Endothelial cell of umbilical vein (primary cell): ENCODE data around the gene TMEFF2. TPM values are rescaled to one million over a fixed set of nuclear protein-coding genes. Genes with fewer than 3 reads are reported as not detected.

ENCODE experiments used
- BruUV-seq: library from RNA; stranded (reverse); fragments of 400-500 nt; replicated peaks from 2 replicates; lab custom pipeline; 2021; lab: Mats Ljungman, UMichigan
- CTCF ChIA-PET: fragments of 300-600, 350-600 bp; sonication (Branson Sonifier 250); formaldehyde crosslinking; loops from one replicate; lab custom pipeline; 2021; ENCODE audit warnings: antibody characterized with exemption, inconsistent platforms; lab: Charles Lee
- POLR2A ChIA-PET: fragments of 300-600, 350-600 bp; sonication (Branson Sonifier 250); formaldehyde crosslinking; loops from one replicate; lab custom pipeline; 2021; ENCODE audit warnings: antibody characterized with exemption, inconsistent platforms; lab: Charles Lee
- DNase-seq: peaks from one replicate; pipeline ENCODE4 v3.0.0-alpha.2; 2011; ENCODE audit warnings: low read depth, low spot score
- FAIRE-seq: peaks from 2 replicates; lab custom pipeline; 2011; peaks lifted over from hg19 to GRCh38; lab: Jason Lieb, UNC
- H2AFZ ChIP-seq: 2 replicates; pipeline ENCODE4 v1.6.0; 2012; ENCODE audit warnings: low read depth, low read length, control low read depth, inconsistent platforms
- H3K27ac ChIP-seq: 2 replicates; pipeline ENCODE4 v1.5.1; 2011; ENCODE audit warnings: low read depth, mild to moderate bottlenecking, control low read depth, low read length, moderate library complexity; ENCODE audit not compliant: insufficient read depth
- H3K27me3 ChIP-seq, 2 experiments: 2 replicates each; pipeline versions ENCODE4 v1.6.0 to v1.6.1; 2011; ENCODE audit warnings: low read length in 2 of 2, mixed read lengths in 1 of 2; ENCODE audit not compliant: control insufficient read depth in 2 of 2, insufficient read depth in 2 of 2
- H3K36me3 ChIP-seq, 2 experiments: 2 replicates in 1 of 2; 3 replicates in 1 of 2; pipeline ENCODE4 v1.5.1; 2011; ENCODE audit warnings: low read length in 2 of 2, mild to moderate bottlenecking in 1 of 2, moderate library complexity in 1 of 2; ENCODE audit not compliant: control insufficient read depth in 2 of 2, insufficient read depth in 2 of 2; ENCODE audit errors: extremely low read depth in 1 of 2
- H3K4me1 ChIP-seq: 3 replicates; pipeline ENCODE4 v1.5.1; 2011; ENCODE audit warnings: mild to moderate bottlenecking, low read length; ENCODE audit not compliant: control insufficient read depth, insufficient read depth; ENCODE audit errors: extremely low read depth
- H3K4me2 ChIP-seq: 2 replicates; pipeline ENCODE4 v1.6.1; 2011; ENCODE audit warnings: low read length, control low read depth, mixed read lengths; ENCODE audit not compliant: insufficient read depth
- H3K4me3 ChIP-seq, 3 experiments: fragments of 200-600 bp in 1 of 3; sonication (generic), shearing (Covaris generic) in 1 of 3; replicated peaks in 1 of 3; 2 replicates each; pipeline ENCODE4 v1.5.1; 2011 to 2016; ENCODE audit warnings: control low read depth in 3 of 3, low read length in 3 of 3, mild to moderate bottlenecking in 2 of 3, inconsistent platforms in 1 of 3, low read depth in 1 of 3, moderate library complexity in 1 of 3; ENCODE audit not compliant: insufficient read depth in 1 of 3
- H3K79me2 ChIP-seq: 2 replicates; pipeline ENCODE4 v1.6.0; 2012; ENCODE audit warnings: low read length, inconsistent platforms; ENCODE audit not compliant: control insufficient read depth, insufficient read depth
- H3K9ac ChIP-seq: replicated peaks from 2 replicates; pipeline ENCODE3; 2011; ENCODE audit warnings: low read length, control low read depth; ENCODE audit not compliant: insufficient read depth; ENCODE audit errors: extremely low read depth
- H3K9me1 ChIP-seq: replicated peaks from 3 replicates; pipeline ENCODE4 v1.6.0; 2011; ENCODE audit warnings: mild to moderate bottlenecking, low read length; ENCODE audit not compliant: control insufficient read depth, insufficient read depth; ENCODE audit errors: extremely low read depth
- H3K9me3 ChIP-seq: replicated peaks from 2 replicates; pipeline ENCODE4 v1.5.1; 2012; ENCODE audit warnings: low read length, inconsistent platforms; ENCODE audit not compliant: control insufficient read depth, insufficient read depth
- H4K20me1 ChIP-seq: replicated peaks from 2 replicates; pipeline ENCODE3; 2011; ENCODE audit warnings: mild to moderate bottlenecking, low read length; ENCODE audit not compliant: control insufficient read depth, insufficient read depth; ENCODE audit errors: extremely low read depth
- EZH2 ChIP-seq: IDR thresholded peaks from 2 replicates; pipeline ENCODE4 v1.6.1; 2012; ENCODE audit warnings: borderline replicate concordance, low read depth, mild to moderate bottlenecking, moderate library complexity, low read length, inconsistent platforms; ENCODE audit not compliant: severe bottlenecking
- FOS ChIP-seq: IDR thresholded peaks from 2 replicates; pipeline ENCODE4 v1.6.1; 2011; ENCODE audit warnings: mild to moderate bottlenecking, low read length, moderate library complexity, borderline replicate concordance; ENCODE audit not compliant: insufficient read depth
- GATA2 ChIP-seq: IDR thresholded peaks from 2 replicates; pipeline ENCODE4 v1.7.0; 2011; ENCODE audit warnings: low read depth, mild to moderate bottlenecking, moderate library complexity, mixed read lengths, low read length; ENCODE audit not compliant: insufficient read length, insufficient read depth
- MAX ChIP-seq: IDR thresholded peaks from 2 replicates; pipeline ENCODE4 v1.6.1; 2011; ENCODE audit not compliant: insufficient read depth, insufficient read length
- MYC ChIP-seq: IDR thresholded peaks from one replicate; pipeline ENCODE4 v1.6.1; 2011; ENCODE audit warnings: mild to moderate bottlenecking, low read depth, low read length
- POLR2A ChIP-seq: IDR thresholded peaks from 2 replicates; pipeline ENCODE4 v1.6.1; 2012; ENCODE audit warnings: low read depth, mild to moderate bottlenecking, control low read depth, low read length
- POLR2AphosphoS5 ChIP-seq: IDR thresholded peaks from 2 replicates; pipeline ENCODE4 v1.6.1; 2012; ENCODE audit warnings: low read depth, mild to moderate bottlenecking, control low read depth, low read length, moderate library complexity; ENCODE audit not compliant: insufficient read depth
- dilution Hi-C: fragments of 300-500 bp; cut with MboI; formaldehyde crosslinking; loops from one replicate; pipeline ENCODE4 v1.15.0; 2019; ENCODE audit warnings: low sequenced_read_pairs; ENCODE audit not compliant: extremely low pct_ligation_motif_present
- intact Hi-C: fragments of 100-400 bp; cut with micrococcal nuclease; formaldehyde crosslinking; loops from one replicate; pipeline ENCODE4 v1.10.0; 2022
- polyA plus RNA-seq, 4 experiments: library from polyadenylated mRNA; depleted of rRNA in 3 of 4; stranded (reverse) in 3 of 4; unstranded in 1 of 4; fragments of >200 nt; gene quantifications; 2 replicates each; pipeline versions ENCODE4 v1.2.1 to v1.2.3, GENCODE V29; 2011 to 2012; ENCODE audit warnings: missing spikeins in 1 of 4
- total RNA-seq: library from RNA; stranded (reverse); gene quantifications from 2 replicates; pipeline ENCODE4 v1.2.3, GENCODE V29; 2021

The TMEFF2 gene
- total and polyA plus RNA-seq, 2 donors (not counting 3 experiments of a cell fraction or from before 2014, with no cell fraction given): 0.18 to 0.20 TPM

- no TSS peak for BruUV-seq
- H3K4me1 ChIP-seq: peaks cover 18% of the 10 kb centered on the region
- no peaks in the 10 kb centered on the region for H3K79me2 ChIP-seq
- H3K27me3 ChIP-seq: no peaks in the 10 kb centered on the region
- peak overlapping the region; percentile 59 for H3K4me2 ChIP-seq
- no peak for FAIRE-seq
- dilution Hi-C loops: no loop called here
- intact Hi-C loops: no loop called here
- no peaks in the 10 kb centered on the region for H3K9me3 ChIP-seq
- H3K36me3 ChIP-seq: no peaks in the 10 kb centered on the region
- no peaks in the 10 kb centered on the region for H4K20me1 ChIP-seq
- no peak overlapping the region for H3K4me3 ChIP-seq
- H3K9me1 ChIP-seq: no peaks in the 10 kb centered on the region
- POLR2A ChIA-PET: interaction anchor here (0.7 to 1.8 kb wide), 4 partner anchors 10 to 245 kb away, joined by 3 to 5 read pairs (median 4); partner anchors contain the start of gene CAVIN2
- peak; percentile 68 for DNase-seq
- peak overlapping the region; percentile 69 for H2AFZ ChIP-seq
- H3K27ac ChIP-seq: peak overlapping the region; percentile 56
- TF ChIP-seq MAX (no peak), GATA2 (no peak), EZH2 (no peak), MYC (no peak)
- CTCF ChIA-PET: interaction anchor here (0.9 to 2.4 kb wide), 11 partner anchors 8 to 363 kb away, joined by 3 to 16 read pairs (median 5); no protein-coding TSS in a partner anchor
- H3K9ac ChIP-seq: no peak overlapping the region
Observed at GRCh38 chr2:191917967-191918651, 276.6 kb downstream of the TMEFF2 start.

DNA sequence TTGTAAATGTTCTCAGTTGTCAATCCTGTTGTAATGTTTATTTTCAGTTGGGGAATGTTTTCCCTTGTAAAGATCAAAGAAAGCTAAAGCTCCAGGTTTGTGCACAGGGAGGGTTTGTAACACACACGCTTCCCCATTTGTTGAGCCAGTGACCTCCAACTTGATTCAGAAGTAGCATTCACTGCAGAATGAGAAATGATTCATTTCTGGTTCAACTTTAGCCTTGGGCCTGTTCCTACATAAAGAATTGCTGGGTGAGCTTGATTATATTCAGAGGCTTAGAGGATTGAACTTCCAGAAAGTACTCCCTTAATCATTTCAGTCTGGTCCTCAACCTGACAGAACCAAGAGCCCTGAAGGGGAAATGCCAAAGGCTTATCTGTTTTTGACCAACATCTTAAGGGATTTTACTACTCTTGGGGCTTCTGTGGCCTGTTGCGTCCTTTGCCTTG is 277.3 kb downstream of the TMEFF2 start:
- Histone ChIP-seq H3K4me2 (peak overlapping the region; percentile 59), H3K27me3 (no peaks in the 10 kb centered on the region), H2AFZ (peak overlapping the region; percentile 69), H3K9me3 (no peaks in the 10 kb centered on the region), H3K36me3 (no peaks in the 10 kb centered on the region), H3K4me1 (peaks cover 18% of the 10 kb centered on the region), H3K4me3 (no peak overlapping the region), H3K79me2 (no peaks in the 10 kb centered on the region), H3K27ac (peak overlapping the region; percentile 56), H3K9ac (no peak overlapping the region), H3K9me1 (no peaks in the 10 kb centered on the region), H4K20me1 (no peaks in the 10 kb centered on the region)
- DNase-seq: peak; percentile 86
- intact Hi-C loops (no loop called here), dilution Hi-C loops (no loop called here)
- ChIA-PET POLR2A (interaction anchor here (1.6 to 1.8 kb wide), 2 partner anchors 10 to 71 kb away, joined by 4 to 5 read pairs; partner anchors contain the start of gene CAVIN2), CTCF (interaction anchor here (0.6 to 2.4 kb wide), 11 partner anchors 8 to 363 kb away, joined by 3 to 16 read pairs (median 5); no protein-coding TSS in a partner anchor)
- BruUV-seq: no TSS peak
- peak; percentile 81 for FAIRE-seq
- TF ChIP-seq FOS: peak; percentile 61
- TF ChIP-seq POLR2A: no peak
- TF ChIP-seq MYC: no peak
- no peak for TF ChIP-seq POLR2AphosphoS5
